Activated CD4-positive, alpha-beta memory T cell treated with anti-CD3 and anti-CD28 coated beads for 36 hours (primary cell): ENCODE measurements around the gene TOX2. TPM values are rescaled to one million over a fixed set of nuclear protein-coding genes. Genes with fewer than 3 reads are reported as not detected.

Experiments
- CTCF ChIA-PET: fragments of 350-600 bp; sonication (Branson Sonifier 250); formaldehyde crosslinking; loops from one replicate; lab custom pipeline; 2021; ENCODE audit warnings: antibody characterized with exemption, inconsistent platforms; lab: Charles Lee
- POLR2A ChIA-PET: fragments of 350-600 bp; sonication (Branson Sonifier 250); formaldehyde crosslinking; loops from one replicate; lab custom pipeline; 2021; ENCODE audit warnings: antibody characterized with exemption; lab: Charles Lee
- DNase-seq: peaks from one replicate; pipeline ENCODE4 v3.0.0-alpha.2; 2020
- H3K27ac Mint-ChIP-seq: one replicate; pipeline ENCODE4 v1.8.0; 2021; ENCODE audit warnings: mixed read lengths
- H3K27me3 Mint-ChIP-seq: one replicate; pipeline ENCODE4 v1.8.0; 2021; ENCODE audit warnings: mixed read lengths
- H3K36me3 Mint-ChIP-seq: one replicate; pipeline ENCODE4 v1.8.0; 2021; ENCODE audit warnings: mixed read lengths
- H3K4me1 Mint-ChIP-seq: one replicate; pipeline ENCODE4 v1.8.0; 2021; ENCODE audit warnings: low read depth, mixed read lengths
- H3K4me3 Mint-ChIP-seq: one replicate; pipeline ENCODE4 v1.8.0; 2021; ENCODE audit warnings: mild to moderate bottlenecking, mixed read lengths
- H3K9me3 Mint-ChIP-seq: one replicate; pipeline ENCODE4 v1.8.0; 2021; ENCODE audit warnings: mixed read lengths
- intact Hi-C: fragments of 100-400 bp; cut with micrococcal nuclease; formaldehyde crosslinking; loops from one replicate; pipeline ENCODE4 v1.15.1; 2023
- total RNA-seq, 2 experiments: library from RNA; stranded (reverse); gene quantifications; one replicate each; pipeline ENCODE4 v1.2.3, GENCODE V29; 2021

TOX2 gene
- total RNA-seq, 2 experiments from 2014 or later: 2.2 to 2.5 TPM

DNA sequence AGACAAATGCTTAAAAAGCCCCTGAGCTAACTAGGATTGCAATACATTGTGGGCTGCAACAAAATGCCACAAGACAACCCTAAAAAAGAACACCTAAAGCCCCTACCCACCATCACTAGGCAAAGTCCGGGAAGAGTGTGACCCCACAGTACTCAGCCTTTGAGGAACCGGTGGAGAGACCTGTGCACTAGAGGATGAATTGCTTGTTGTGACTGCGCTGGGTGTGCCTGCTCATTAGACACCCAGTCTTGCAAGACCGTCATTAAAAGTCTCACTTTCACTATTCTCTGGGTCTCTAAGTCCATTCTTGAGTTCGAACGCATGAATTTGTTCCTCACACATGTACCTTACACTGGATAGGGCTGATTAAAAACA lies 183.6 kb downstream of the TOX2 start:
- POLR2A ChIA-PET: no interaction called here
- Mint-ChIP-seq H3K27me3 (peaks cover 24% of the 10 kb centered on the region), H3K27ac (no peak overlapping the region), H3K4me3 (no peak overlapping the region), H3K9me3 (peaks cover 4% of the 10 kb centered on the region), H3K36me3 (no peaks in the 10 kb centered on the region), H3K4me1 (no peaks in the 10 kb centered on the region)
- CTCF ChIA-PET: no interaction called here
- DNase-seq: no peak
- intact Hi-C loops: no loop called here

DNA sequence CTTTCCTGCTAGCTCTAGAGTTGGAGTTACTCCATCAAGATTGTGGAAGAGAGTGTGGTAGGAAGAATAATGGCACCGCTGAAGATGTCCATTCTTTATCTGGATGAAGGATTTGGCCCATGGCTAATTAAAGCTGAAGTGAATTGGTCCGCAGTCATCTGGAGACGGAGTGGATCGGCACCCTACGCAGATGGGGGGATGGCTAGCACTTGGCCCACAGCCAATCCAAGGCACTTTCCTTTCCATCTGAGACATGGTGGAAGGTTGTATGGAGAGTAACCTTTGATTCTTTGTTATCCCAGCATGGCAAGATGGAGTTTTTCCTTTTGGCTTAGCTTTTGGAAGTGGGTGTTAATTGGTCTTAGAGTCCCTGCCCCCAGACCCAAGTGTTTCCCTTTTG lies 184.0 kb downstream of the TOX2 start:
- peaks cover 4% of the 10 kb centered on the region for H3K9me3 Mint-ChIP-seq
- H3K36me3 Mint-ChIP-seq: no peaks in the 10 kb centered on the region
- DNase-seq: no peak
- H3K4me1 Mint-ChIP-seq: no peaks in the 10 kb centered on the region
- no peak overlapping the region for H3K4me3 Mint-ChIP-seq
- POLR2A ChIA-PET: no interaction called here
- intact Hi-C loops: no loop called here
- peaks cover 24% of the 10 kb centered on the region for H3K27me3 Mint-ChIP-seq
- no peak overlapping the region for H3K27ac Mint-ChIP-seq
- CTCF ChIA-PET: interaction anchor here (1.9 kb wide), 1 partner anchor 18 kb away, joined by 8 read pairs; no protein-coding TSS in a partner anchor

DNA sequence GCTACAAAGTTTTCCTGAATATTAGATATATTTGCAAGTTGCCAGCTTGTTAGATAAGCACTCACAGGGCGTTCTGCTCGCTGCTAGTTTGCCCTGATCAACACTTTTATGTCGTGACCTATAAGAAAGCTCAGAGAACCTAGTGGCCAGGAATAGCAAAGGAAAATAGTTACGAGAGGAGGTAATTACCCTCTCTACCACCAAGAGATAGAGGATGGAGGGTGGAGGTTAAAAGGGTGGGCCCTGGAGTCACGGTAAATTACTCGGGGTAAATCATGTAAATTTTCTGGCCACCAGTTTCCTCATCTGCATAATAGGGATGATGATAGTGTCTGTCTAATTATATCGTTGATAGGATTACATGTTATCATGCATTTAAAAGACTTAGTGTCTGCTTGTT lies 185.2 kb downstream of the TOX2 start:
- ChIA-PET POLR2A (interaction anchor here (0.6 kb wide), 1 partner anchor 122 kb away, joined by 3 read pairs; no protein-coding TSS in a partner anchor), CTCF (interaction anchor here (1.3 to 1.9 kb wide), 2 partner anchors 9 to 17 kb away, joined by 4 to 8 read pairs; no protein-coding TSS in a partner anchor)
- DNase-seq: no peak
- H3K9me3 Mint-ChIP-seq: peaks cover 4% of the 10 kb centered on the region
- intact Hi-C loops: no loop called here
- no peak overlapping the region for H3K27ac Mint-ChIP-seq
- H3K4me3 Mint-ChIP-seq: no peak overlapping the region
- H3K4me1 Mint-ChIP-seq: no peaks in the 10 kb centered on the region
- H3K27me3 Mint-ChIP-seq: peaks cover 29% of the 10 kb centered on the region
- no peaks in the 10 kb centered on the region for H3K36me3 Mint-ChIP-seq

DNA sequence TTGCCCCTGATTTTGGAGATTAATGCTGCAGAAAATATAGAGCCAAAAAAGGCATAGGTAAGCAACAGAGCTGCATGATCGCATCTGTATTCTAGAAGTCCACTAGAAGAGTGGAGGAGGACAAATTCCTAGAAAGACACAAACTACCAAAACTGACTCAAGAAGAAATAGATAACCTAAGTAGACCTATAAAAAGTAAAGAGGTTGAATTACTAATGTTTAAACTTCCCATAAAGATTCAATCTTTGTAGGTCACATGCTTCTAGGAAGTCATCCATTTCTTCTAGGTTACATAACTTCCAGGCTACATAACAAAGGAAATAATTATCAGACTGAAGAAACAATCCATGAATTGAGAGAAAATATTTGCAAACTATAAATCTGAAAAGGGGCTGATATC lies 187.9 kb downstream of the TOX2 start:
- ChIA-PET POLR2A (no interaction called here), CTCF (interaction anchor here (0.9 kb wide), 1 partner anchor 14 kb away, joined by 3 read pairs; no protein-coding TSS in a partner anchor)
- no peak overlapping the region for H3K4me3 Mint-ChIP-seq
- DNase-seq: no peak
- peaks cover 11% of the 10 kb centered on the region for H3K9me3 Mint-ChIP-seq
- H3K27me3 Mint-ChIP-seq: peaks cover 48% of the 10 kb centered on the region
- no peak overlapping the region for H3K27ac Mint-ChIP-seq
- intact Hi-C loops: no loop called here
- H3K36me3 Mint-ChIP-seq: peaks cover 4% of the 10 kb centered on the region
- H3K4me1 Mint-ChIP-seq: no peaks in the 10 kb centered on the region

DNA sequence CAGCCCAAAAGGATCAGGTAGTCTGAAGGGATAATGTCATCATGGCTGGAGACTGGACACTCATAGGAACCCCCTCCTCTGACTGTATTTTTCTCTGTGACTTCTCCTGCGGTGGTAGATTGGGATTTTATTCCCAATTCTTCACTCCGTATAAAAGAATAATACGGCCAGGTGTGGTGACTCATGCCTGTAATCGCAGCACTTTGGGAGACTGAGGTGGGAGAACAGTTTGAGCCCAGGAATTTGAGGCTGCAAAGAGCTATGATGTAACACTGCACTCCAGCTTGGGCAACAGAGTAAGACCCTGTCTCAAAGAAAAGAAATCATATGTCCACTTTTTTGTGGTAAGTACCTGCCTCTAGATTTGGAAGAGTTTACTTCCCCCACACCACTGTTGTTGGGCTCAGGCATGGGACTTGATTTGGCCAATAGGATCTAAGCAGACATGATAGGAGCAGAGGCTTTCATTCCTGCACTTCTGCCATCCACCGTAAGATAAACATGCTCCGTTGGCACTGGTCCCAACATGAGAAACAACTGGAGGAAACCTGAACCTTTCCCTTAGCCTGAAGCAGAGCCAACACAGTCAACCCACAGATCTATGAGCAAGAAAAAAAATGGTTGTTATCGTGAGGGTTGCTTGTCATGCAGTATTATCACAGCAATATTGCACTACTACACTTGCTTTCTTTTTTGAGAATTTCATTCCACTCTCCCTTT lies 190.3 kb downstream of the TOX2 start:
- Mint-ChIP-seq H3K9me3 (peaks cover 19% of the 10 kb centered on the region), H3K27me3 (peaks cover 57% of the 10 kb centered on the region), H3K36me3 (peaks cover 7% of the 10 kb centered on the region), H3K27ac (no peak overlapping the region), H3K4me1 (no peaks in the 10 kb centered on the region), H3K4me3 (no peak overlapping the region)
- CTCF ChIA-PET: no interaction called here
- intact Hi-C loops: no loop called here
- POLR2A ChIA-PET: no interaction called here
- DNase-seq: no peak

DNA sequence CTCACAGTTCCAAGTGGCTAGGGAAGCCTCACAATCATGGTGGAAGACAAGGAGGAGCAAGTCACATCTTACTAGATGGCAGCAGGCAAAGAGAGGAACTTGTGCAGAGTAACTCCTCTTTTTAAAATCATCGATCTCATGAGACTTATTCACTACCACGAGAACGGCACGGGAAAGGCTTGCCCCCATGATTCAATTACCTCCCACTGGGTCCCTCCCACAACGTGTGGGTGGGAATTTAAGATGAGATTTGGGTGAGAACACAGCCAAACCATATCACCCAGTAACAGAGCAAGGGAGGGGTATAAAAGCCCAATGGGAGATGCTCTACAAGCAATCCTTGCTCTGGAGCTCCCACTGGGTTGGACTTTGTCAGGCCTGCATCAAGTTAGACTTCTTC lies 192.0 kb downstream of the TOX2 start:
- Mint-ChIP-seq H3K4me1 (no peaks in the 10 kb centered on the region), H3K4me3 (no peak overlapping the region), H3K27ac (no peak overlapping the region), H3K36me3 (peaks cover 7% of the 10 kb centered on the region), H3K27me3 (peaks cover 47% of the 10 kb centered on the region), H3K9me3 (peaks cover 19% of the 10 kb centered on the region)
- intact Hi-C loops: no loop called here
- ChIA-PET POLR2A (no interaction called here), CTCF (no interaction called here)
- no peak for DNase-seq

DNA sequence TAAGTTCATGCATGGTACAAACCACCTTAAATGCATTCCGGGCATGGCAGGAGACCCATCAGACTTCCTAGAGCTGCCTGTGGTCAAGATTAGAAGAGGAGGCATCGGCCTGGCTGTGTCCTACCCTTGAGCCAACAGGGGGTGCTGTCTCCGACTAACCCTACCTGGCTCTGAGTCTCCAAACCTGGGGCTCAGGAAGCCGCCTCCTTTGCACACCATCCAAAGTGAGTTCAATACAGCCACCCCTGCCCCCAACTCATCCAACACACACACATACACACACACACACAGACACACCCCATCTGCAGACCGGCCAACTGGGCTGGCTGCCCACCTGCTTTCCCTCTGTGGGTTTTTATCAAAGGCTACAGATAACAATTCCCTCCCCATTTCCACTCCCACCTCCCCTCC lies 195.3 kb downstream of the TOX2 start:
- Mint-ChIP-seq H3K27ac (no peak overlapping the region), H3K27me3 (peaks cover 43% of the 10 kb centered on the region), H3K4me1 (no peaks in the 10 kb centered on the region), H3K9me3 (peaks cover 15% of the 10 kb centered on the region), H3K36me3 (peaks cover 7% of the 10 kb centered on the region), H3K4me3 (no peak overlapping the region)
- CTCF ChIA-PET: interaction anchor here (1.1 to 1.8 kb wide), 2 partner anchors 11 to 572 kb away, joined by 3 to 4 read pairs; no protein-coding TSS in a partner anchor
- no peak for DNase-seq
- intact Hi-C loops: no loop called here
- POLR2A ChIA-PET: no interaction called here

DNA sequence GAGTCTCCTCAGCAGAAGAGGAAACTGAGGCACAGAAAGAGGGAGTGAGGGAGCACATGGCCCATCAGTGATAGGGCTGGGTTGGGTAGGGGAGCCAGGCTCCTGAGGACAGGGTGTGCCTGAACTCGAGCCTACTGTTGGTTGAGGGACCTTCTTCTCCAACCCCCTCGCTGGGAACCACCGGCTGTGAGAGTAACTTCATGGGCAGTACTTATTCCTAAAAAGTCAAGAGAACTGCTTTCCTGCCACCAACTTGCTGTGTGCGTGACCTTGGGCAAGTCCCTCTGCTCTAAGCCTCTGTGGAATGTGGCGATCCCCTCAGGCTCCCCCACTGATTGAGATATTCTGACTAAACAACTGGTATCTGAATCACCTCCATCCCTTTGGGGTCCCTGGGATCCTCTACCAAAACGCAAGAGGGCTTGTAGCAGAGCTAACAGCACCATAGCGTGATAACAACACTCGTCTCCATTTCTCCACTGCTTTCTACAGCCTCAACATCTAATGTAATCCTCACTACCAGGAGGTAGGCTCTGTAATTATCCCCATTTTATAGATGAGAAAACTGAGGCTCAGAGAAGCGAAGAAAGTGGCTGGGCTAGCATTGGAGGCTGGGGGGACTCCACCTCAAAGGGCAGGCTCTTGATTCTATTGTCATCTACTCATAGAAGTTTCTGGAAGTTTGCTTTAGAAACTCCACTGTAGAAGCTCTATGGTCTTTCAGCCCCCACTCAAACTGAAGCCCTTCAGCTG lies 196.3 kb downstream of the TOX2 start:
- Mint-ChIP-seq H3K9me3 (peaks cover 15% of the 10 kb centered on the region), H3K36me3 (peaks cover 7% of the 10 kb centered on the region), H3K27ac (no peak overlapping the region), H3K27me3 (peaks cover 42% of the 10 kb centered on the region), H3K4me1 (no peaks in the 10 kb centered on the region), H3K4me3 (no peak overlapping the region)
- ChIA-PET CTCF (interaction anchor here (0.7 to 1.8 kb wide), 2 partner anchors 10 to 200 kb away, joined by 3 to 4 read pairs; partner anchors contain the start of gene FITM2), POLR2A (no interaction called here)
- DNase-seq: no peak
- intact Hi-C loops: no loop called here

DNA sequence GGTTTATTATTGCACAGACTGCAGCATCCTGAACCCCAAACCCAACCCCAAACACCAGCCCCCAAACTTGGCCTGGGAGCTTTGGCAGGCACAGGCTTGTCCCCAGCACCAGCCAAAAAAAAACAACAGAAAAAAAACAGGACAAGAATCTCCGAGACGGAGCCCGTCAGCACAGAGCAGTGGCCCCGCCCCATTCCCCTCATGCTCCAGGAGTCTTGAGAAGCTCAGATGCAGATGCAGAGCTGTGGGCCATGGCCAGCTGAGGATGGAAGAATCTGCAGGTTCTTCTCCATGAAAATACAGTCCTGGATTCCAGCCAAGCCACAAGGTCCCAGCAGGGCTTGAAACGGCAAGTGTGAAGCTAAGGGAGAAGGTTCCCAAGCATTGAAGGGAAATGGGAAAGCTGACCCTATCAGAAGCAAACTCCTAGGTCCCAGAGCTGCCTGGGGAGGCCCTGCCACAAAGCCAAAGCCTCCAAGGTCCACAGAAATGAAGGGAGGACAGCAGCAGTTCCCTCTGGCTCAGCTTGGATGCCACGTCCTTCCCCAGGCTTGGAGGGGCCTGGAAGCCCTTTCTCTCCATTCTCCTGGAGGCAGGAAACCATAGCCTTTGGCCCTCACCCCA lies 197.2 kb downstream of the TOX2 start:
- H3K4me3 Mint-ChIP-seq: no peak overlapping the region
- peaks cover 45% of the 10 kb centered on the region for H3K27me3 Mint-ChIP-seq
- no peak overlapping the region for H3K27ac Mint-ChIP-seq
- intact Hi-C loops: no loop called here
- ChIA-PET POLR2A (no interaction called here), CTCF (interaction anchor here (0.7 kb wide), 1 partner anchor 199 kb away, joined by 3 read pairs; the partner anchor contains the start of gene FITM2)
- H3K9me3 Mint-ChIP-seq: peaks cover 15% of the 10 kb centered on the region
- DNase-seq: no peak
- H3K4me1 Mint-ChIP-seq: peaks cover 4% of the 10 kb centered on the region
- peaks cover 7% of the 10 kb centered on the region for H3K36me3 Mint-ChIP-seq

DNA sequence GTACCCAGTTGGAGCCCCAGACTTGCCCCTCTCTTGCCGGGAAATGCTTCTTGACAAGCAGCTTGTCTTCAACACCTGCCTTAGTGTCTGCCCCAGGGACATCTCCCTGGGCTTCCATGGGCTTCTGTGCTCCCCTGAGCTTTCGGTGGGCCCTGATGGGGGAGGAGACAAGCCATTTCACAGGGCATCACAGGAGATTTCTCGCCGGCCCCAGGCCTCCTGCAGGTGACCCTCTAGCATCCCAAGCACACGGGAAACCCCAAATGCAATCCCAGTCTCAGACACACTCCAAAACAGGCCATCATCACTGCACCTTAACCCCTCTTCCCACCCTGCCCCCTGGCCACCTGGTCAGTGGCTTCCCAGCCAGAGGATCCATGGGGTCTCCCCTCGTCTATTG lies 197.8 kb downstream of the TOX2 start:
- Mint-ChIP-seq H3K9me3 (peaks cover 9% of the 10 kb centered on the region), H3K36me3 (peaks cover 3% of the 10 kb centered on the region), H3K27ac (no peak overlapping the region), H3K27me3 (peaks cover 42% of the 10 kb centered on the region), H3K4me3 (no peak overlapping the region), H3K4me1 (peaks cover 4% of the 10 kb centered on the region)
- DNase-seq: no peak
- intact Hi-C loops: no loop called here
- CTCF ChIA-PET: no interaction called here
- POLR2A ChIA-PET: no interaction called here

DNA sequence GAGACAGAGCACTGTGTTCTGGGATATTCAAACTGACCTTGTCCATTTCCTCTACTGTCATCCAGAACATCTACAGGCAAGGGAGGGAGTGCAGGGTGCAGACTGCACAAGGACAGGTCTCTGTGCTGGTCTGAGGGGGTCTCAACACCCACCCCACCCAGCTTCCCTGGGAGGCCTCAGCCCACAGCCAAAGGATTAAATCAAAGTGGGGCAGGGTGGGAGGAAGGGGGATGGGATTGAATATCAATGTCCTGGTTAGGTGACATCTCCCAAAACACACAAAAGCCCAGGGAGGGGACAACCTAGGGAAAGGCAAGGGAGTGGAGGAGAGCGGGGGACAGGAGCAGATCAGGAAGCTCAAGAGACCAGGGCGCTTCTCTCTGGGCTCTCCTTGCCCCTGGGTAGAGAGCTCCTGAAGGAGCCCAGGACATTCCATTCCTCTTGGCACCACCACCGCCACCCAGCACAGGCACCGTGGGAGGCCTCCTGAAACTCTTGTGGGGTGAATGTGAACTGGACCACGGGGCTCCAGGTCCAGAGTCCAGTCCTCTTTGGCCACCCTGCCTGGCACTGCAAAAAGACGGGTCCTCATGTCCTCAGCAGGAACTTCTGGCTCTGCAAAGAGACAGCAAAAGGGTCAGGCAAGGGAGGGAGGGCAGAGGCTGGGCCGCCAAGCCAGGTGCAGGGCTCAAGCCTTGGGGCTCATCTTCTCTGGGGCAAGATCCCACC lies 198.4 kb downstream of the TOX2 start:
- Mint-ChIP-seq H3K36me3 (peaks cover 2% of the 10 kb centered on the region), H3K27me3 (peaks cover 43% of the 10 kb centered on the region), H3K4me1 (peaks cover 4% of the 10 kb centered on the region), H3K27ac (no peak overlapping the region), H3K9me3 (peaks cover 3% of the 10 kb centered on the region), H3K4me3 (no peak overlapping the region)
- intact Hi-C loops: no loop called here
- no peak for DNase-seq
- ChIA-PET CTCF (interaction anchor here (5.6 kb wide), 1 partner anchor 75 kb away, joined by 174 read pairs; the partner anchor contains the start of gene JPH2), POLR2A (no interaction called here)
